GM19372 (cell line): ENCODE data around the gene ACVR1.
"Not testable (repeated sequence)": the region's sequence is repeated elsewhere in the genome, so short reads cannot be mapped to it uniquely, and the experiment has no call there.

Experiments
- ATAC-seq: cut with Tn5 transposase; IDR thresholded peaks from one replicate; pipeline ENCODE4 v1.9.1; 2021; ENCODE audit warnings: mild to moderate bottlenecking, low read depth, moderate library complexity; ENCODE audit not compliant: unreplicated experiment

Gene ACVR1

DNA sequence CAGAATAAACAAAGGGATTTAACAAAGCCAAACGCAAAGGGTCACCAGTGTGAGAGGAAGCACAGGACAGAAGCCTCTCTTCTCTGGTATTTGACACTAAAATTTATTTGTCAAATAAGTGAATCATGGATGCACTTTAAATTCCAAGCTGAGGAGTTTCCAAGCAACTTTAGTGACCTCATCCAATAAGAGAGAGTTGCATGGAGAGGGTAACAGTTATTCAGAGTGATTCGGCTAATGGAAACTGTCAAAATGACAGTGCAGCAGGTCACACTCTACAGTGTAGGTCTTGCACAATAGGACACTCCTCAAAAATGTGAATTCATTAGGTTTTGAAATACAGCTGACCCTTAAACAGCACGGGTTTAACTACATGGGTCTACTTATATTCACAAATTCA is 143.5 kb downstream of the ACVR1 start:
- ATAC-seq, result no peak

DNA sequence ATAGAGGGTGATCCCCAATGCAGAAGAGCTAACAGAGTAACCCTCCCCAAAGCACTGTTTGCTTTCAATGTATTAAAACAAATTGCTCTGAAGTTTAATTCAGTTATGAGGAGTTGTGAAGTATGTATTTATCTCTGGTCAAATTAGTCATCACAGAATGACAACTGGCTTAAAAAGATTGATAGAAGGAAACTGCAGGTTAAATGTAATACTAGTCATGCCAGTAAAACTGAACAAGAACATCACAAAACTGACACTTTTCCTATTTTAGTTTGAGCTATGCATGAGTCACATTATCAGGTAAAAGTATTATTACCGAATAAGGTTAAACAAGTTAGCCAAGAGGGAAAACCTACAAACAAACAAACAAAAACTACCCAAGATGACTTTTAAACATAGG is 148.4 kb downstream of the ACVR1 start:
- ATAC-seq, result no peak

DNA sequence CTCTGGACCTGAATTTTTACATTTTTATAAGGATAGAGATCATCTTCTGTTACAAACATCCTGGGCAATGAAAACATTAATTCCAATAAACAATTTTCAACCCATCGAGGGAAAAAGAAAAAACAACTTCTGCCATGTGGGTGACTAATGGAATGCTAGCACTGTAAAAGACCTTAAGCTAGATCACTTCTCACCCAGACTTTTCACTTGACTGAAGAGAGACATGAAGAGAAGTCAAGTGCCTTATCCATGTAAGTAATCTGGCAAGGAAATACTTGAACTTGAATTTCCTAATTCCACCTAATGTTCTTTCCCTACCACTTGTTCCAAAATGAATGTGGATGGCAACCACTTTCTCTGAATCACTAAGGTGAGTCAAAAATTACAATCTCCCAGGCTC is 149.2 kb downstream of the ACVR1 start:
- ATAC-seq, result no peak

DNA sequence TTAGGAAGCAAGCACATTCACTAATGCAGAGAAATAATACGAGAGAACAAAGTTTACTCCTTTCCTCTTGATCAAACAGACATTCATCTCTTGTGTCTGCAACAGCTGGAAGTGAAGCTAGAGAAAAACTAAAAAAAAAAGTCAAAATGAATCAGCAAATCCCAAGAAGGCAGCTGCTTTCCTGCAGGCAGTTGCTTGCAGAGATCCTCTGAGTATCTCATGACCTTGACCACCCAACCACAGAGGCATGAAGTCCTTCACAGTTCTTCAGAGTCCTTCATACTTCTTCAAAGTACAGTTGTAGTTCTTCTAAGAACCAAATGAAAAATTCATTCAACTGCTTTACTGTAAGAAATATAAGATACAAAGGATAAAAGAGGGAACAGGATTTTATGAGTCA is 150.3 kb downstream of the ACVR1 start:
- no peak for ATAC-seq

DNA sequence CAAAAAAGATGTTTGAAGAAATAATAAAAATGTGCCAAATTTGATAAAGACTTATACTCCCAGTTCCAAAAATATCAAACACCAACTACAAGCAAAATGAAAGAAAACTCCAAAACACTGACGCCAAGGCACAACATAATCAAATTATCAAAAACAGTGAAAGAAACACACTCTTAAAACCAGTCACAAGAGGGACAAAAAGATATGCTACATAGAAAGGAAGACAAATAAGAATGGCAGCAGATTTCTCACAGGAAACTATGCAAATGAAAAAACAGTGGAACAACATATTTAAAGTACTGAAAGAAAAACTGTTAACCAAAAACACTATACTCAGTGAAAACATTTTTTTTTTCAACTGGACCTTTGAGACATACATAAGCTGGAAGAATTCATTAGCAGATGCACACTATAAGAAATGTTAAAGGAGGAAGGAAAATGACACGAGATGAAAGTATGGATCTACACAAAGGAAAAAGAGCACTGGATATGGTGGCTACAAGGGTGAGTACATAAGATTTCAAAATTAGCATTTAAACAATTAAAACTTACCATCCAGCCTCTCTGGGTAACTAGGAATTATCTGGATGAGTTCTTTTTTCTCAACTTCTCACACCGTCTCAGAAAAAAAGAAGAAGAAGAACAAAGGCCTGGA is 153.4 kb downstream of the ACVR1 start:
- ATAC-seq, result no peak

DNA sequence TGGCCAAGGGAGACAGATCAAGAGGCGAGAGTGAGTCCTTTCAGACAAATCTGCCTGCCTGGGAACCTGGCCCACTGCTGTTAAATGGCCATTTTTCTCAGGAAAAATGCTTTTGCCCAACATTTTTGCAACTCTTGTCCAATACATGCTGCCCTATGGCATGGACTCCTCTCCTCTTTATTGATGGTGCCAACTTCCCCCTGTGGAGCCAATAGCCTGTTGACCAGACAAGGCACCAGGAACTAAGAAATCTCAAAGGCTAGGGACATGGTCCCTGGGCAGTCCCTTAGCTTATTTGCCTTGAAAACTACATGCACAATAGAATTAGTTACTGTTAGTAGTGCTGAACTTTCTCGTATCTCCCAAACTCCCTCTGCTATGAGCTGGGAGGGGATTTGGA is 155.6 kb downstream of the ACVR1 start:
- ATAC-seq, result no peak

DNA sequence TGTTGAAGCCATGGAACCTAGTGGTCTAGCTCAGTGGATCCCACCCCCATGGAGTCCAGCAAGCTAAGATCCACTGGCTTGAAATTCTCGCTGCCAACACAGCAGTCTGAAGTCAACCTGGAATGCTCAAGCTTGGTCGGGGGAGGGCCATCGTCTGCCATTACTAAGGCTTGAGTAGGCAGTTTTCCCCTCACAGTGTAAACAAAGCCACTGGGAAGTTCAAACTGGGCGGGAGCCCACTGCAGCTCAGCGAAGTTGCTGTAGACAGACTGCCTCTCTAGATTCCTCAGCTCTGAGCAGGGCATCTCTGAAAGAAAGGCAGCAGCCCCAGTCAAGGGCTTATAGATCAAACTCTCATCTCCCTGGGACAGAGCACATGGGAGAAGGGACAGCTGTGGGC is 171.5 kb downstream of the ACVR1 start:
- not testable (repeated sequence) for ATAC-seq

DNA sequence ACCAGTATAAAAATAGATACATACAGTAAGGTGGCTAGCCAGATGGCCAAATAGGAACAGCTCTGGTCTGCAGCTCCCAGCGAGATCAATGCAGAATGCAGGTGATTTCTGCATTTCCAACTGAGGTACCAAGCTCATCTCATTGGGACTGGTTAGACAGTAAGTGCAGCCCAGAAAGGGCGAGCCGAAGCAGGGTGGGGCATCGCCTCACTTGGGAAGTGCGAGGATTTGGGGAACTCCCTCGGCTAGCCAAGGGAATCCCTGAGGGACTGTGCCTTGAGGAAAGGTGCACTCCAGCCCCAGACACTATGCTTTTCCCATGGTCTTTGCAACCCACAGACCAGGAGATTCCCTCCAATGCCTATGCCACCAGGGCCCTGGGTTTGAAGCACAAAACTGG is 172.0 kb downstream of the ACVR1 start:
- not testable (repeated sequence) for ATAC-seq

DNA sequence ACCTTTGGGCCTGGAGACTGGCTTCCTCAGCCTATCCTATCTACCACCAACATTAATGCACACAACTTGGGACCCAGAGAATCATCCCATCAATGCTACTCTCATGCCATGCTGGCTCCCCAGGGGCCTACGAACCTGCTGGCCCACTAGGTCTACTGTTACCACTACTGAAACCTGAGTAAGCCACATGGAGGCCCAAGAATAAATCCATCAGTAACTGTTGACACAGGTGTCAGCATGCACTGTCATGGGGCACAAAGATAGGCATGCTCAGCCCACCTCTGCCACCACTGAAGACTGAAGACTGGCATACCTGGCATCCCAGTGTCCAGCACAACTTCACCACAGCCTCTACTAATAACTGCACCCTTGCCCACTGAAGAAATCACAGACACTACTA is 176.3 kb downstream of the ACVR1 start:
- ATAC-seq, result no peak

DNA sequence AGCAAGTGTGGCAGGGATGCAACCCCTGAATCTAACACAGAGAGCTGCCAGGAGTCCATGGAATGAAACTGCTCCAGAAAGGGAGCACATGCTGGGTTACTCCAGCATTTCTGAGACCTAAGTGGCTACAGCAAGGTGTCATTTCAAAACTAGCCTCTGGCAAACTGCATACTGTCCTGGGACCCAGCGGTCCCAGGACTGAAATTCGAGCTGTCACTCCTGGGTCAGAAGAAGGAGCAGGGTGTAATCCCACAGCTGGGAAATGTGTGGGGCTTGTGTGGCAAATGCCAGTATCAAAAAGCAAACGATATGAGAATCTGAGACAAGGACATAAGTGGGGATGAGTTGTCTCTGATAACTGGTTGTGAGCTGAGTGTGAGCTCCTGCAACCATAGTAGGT is 177.1 kb downstream of the ACVR1 start:
- ATAC-seq, result no peak

DNA sequence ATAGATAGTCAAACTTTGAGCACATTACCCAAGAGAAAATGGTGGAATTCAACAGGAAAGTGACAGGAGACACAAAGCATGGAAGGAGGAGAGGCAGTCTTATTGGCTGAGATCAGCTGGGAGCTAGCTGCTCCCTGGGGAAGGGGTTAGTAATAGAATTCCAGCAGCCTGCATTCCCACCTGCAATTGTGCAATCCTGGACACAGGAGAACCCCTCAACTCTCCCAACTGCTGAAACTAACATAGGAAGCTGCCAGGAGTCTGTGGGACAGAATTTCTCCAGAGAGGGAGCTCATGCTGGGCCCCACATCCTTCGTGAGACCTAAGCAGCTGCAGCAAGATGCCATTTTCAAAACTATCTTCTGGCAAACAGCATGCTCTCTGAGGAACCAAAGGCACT is 177.7 kb downstream of the ACVR1 start:
- no peak for ATAC-seq

DNA sequence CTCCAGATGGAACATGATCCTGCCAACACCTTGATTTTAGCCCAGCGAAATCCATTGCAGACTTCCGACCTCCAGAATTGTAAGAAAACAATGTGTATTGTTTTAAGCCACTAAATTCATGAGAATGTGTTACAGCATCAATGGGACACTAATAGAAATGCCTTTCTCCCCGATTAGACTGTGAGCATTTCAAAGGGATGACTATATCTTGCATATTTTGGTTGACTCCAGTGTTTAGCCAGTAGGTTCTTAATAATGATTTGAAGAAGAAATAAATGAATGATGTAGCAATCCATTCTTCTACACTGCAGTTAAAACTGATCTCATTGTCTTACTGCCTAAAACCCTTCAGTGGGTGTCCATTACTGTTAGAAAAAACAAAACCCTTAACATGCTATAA is 180.1 kb downstream of the ACVR1 start:
- ATAC-seq, result no peak

DNA sequence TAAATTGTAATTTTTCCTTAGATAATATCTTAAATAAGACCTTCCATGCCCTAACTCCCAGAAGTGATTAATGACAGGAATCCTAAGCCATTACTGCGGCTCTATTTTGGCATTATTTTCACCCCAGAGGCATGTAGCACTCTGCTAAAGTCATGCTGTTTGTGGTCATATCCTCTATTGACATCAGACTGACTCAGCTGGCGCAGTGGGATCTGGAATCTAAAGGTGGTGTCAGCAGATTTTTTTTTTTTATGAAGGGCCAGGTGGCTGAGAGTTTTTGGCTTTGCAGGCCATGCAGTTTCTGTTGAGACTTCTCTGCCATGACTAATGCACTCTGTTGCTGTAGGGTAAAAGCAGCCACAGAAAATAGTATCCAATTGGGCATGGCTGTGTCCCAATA is 183.4 kb downstream of the ACVR1 start:
- ATAC-seq, result no peak

DNA sequence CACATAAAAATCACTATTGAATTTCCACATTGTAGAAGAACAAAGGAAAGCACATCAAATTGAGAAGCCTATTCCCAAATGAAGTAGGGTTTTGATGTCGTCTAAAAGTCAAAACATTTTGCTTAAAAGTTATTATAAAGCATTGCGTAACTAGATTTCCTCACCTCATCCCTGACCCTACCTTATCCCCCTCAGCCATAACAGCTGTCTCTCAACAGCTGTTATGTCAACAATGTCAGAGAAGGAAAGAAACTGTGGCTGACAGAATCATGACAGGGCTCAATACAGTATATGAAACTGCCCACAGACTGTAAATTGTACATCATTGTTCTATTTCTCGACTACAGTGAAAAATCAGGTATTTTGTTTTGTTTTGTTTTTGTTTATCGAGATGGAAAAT is 184.4 kb downstream of the ACVR1 start:
- no peak for ATAC-seq

DNA sequence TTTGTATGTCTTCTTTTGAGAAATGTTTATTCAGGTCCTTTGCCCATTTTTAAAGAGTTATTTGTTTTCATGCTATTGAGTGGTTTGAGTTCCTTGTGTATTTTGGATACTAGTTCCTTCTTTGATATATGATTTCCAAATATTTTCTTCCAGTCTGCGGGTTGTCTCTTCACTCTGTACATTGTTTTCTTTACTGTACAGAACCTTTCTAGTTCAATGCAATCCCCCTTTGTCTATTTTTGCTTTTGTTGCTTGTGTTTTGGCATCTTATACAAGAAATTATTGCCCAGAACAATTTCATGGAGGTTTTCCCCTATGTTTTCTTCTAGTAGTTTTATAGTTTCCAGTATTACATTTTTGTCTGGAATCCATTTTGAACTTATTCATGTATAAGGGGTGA is 185.0 kb downstream of the ACVR1 start:
- no peak for ATAC-seq
